Measurements from ENCODE around the gene LIG3. TPM values are rescaled to one million over a fixed set of nuclear protein-coding genes. Genes with fewer than 3 reads are reported as not detected.
"Not testable (repeated sequence)": the region's sequence is repeated elsewhere in the genome, so short reads cannot be mapped to it uniquely, and the experiment has no call there.

The LIG3 gene
- polyA plus RNA-seq, 4 donors: 4.9 to 23.9 (median 9.9) TPM

DNA sequence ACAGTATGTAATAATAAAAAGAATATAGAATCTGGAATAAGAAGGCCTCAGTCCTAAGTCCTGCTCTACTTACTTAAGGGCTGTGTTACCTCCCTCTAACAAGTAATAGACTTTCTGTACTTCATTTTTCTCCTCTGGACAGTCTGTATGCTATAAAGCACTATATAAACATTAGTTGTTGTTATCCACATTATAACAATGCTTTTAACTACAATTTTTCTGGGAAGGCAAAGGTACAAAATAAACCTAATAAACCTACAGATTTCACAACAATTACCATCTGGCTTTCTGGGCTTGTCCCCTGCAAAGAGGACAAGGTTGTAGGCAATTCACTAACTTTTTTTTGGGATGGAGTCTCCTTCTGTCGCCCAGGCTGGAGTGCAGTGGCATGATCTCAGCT lies 50.5 kb downstream of the LIG3 start:
- no peaks in the 10 kb centered on the region for H3K27me3 ChIP-seq (ENCODE audit: control insufficient read depth in 3 of 3, insufficient read depth in 3 of 3, low read length in 3 of 3)
- H3K36me3 ChIP-seq (ENCODE audit: control insufficient read depth in 3 of 3, insufficient read depth in 2 of 3, low read depth in 1 of 3, low read length in 3 of 3): peaks cover 2 to 7% (median 3%) of the 10 kb centered on the region in 3 donors
- peaks cover 0 to 5% (median 0%) of the 10 kb centered on the region in 3 donors for H3K4me1 ChIP-seq (ENCODE audit: control insufficient read depth in 3 of 3, insufficient read depth in 2 of 3, low read depth in 1 of 3, low read length in 2 of 3)
- H3K27ac ChIP-seq (ENCODE audit: low read depth in 1 of 3, low read length in 2 of 3): no peak overlapping the region
- FAIRE-seq: no peak
- 97 to 100% (median 100%) methylated on average over 1 of the region's 1 CpG for WGBS, 3 donors
- no peak overlapping the region for H3K4me3 ChIP-seq (ENCODE audit: low read depth in 1 of 3, low read length in 3 of 3)
- H3K9me3 ChIP-seq (ENCODE audit: control insufficient read depth in 2 of 2, insufficient read depth in 1 of 2, low read depth in 1 of 2, low read length in 1 of 2): no peaks in the 10 kb centered on the region
- DNase-seq: no peak

DNA sequence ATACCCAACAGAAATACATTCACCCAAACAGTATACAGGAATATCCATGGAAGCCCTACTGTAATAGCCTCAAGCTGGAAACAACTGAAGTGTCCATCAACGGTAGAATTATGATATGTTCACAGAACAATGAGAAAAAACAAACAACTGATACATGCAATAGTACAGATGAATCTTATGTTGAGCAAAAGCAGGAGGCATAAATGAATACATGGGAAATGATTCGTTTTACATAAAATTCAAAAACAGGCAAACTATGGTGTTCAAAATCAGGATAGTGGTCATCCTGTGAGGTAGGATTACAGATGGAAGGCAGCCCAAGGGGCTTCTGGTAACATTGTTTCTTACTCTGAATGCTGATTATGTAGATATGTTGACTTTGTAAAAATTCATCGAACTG lies 58.1 kb downstream of the LIG3 start:
- 84 to 94% (median 85%) methylated on average over 3 of the region's 3 CpGs for WGBS, 3 donors

DNA sequence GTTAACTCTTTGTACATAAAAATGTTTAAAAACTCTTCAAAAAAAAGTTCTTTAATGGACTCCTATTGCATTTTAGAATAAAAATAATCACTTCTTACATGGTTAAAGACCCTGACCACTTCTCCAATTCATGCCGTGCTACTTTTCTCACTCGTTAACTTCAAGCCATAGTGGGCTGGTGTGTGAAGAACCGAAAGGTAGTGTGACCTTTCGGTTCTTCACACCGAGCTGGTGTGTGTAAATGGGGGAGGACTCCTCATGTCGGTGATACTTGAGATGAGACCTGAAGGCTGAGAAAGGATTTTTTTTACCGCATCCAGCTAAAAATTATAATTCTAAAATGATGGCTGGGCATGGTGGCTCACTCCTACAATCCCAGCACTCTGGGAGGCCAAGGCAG lies 61.1 kb downstream of the LIG3 start:
- Histone ChIP-seq H3K4me1 (ENCODE audit: control insufficient read depth in 3 of 3, insufficient read depth in 2 of 3, low read depth in 1 of 3, low read length in 2 of 3) (peaks cover 4 to 24% (median 5%) of the 10 kb centered on the region in 3 donors), H3K27me3 (ENCODE audit: control insufficient read depth in 3 of 3, insufficient read depth in 3 of 3, low read length in 3 of 3) (no peaks in the 10 kb centered on the region), H3K36me3 (ENCODE audit: control insufficient read depth in 3 of 3, insufficient read depth in 2 of 3, low read depth in 1 of 3, low read length in 3 of 3) (peaks cover 0 to 5% (median 0%) of the 10 kb centered on the region in 3 donors), H3K27ac (ENCODE audit: low read depth in 1 of 3, low read length in 2 of 3) (no peak overlapping the region), H3K9me3 (ENCODE audit: control insufficient read depth in 2 of 2, insufficient read depth in 1 of 2, low read depth in 1 of 2, low read length in 1 of 2) (no peaks in the 10 kb centered on the region), H3K4me3 (ENCODE audit: low read depth in 1 of 3, low read length in 3 of 3) (no peak overlapping the region)
- 87 to 100% (median 94%) methylated on average over 7 of the region's 7 CpGs for whole genome bisulfite sequencing, 3 donors
- no peak for DNase-seq
- no peak for FAIRE-seq

More for the DNA sequence above, 58.1 kb downstream of the LIG3 start:
- Histone ChIP-seq H3K27me3 (ENCODE audit: control insufficient read depth in 3 of 3, insufficient read depth in 3 of 3, low read length in 3 of 3) (no peaks in the 10 kb centered on the region), H3K36me3 (ENCODE audit: control insufficient read depth in 3 of 3, insufficient read depth in 2 of 3, low read depth in 1 of 3, low read length in 3 of 3) (peaks cover 0 to 2% (median 0%) of the 10 kb centered on the region in 3 donors), H3K27ac (ENCODE audit: low read depth in 1 of 3, low read length in 2 of 3) (no peak overlapping the region), H3K4me1 (ENCODE audit: control insufficient read depth in 3 of 3, insufficient read depth in 2 of 3, low read depth in 1 of 3, low read length in 2 of 3) (no peaks in the 10 kb centered on the region), H3K9me3 (ENCODE audit: control insufficient read depth in 2 of 2, insufficient read depth in 1 of 2, low read depth in 1 of 2, low read length in 1 of 2) (no peaks in the 10 kb centered on the region), H3K4me3 (ENCODE audit: low read depth in 1 of 3, low read length in 3 of 3) (no peak overlapping the region)
- DNase-seq (no peak), FAIRE-seq (no peak)

DNA sequence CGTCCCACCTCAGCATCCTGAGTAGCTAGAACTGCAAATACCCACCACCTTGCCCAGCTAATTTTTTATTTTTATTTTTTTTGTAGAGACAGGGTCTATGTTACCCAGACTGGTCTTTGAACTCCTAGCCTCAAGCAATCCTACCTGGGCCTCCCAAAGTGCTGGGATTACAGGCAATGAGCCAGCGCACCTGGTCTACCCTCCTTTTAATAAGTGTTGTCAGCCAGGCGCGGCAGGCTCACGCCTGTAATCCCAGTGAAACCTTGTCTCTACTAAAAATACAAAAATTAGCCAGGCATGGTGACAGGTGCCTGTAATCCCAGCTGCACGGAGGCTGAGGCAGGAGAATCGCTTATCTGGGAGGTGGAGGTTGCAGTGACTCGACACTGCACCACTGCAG lies 63.9 kb downstream of the LIG3 start:
- peaks cover 5 to 44% (median 9%) of the 10 kb centered on the region in 3 donors for H3K4me1 ChIP-seq (ENCODE audit: control insufficient read depth in 3 of 3, insufficient read depth in 2 of 3, low read depth in 1 of 3, low read length in 2 of 3)
- 23 to 72% (median 50%) methylated on average over 8 of the region's 8 CpGs for WGBS, 3 donors
- H3K9me3 ChIP-seq (ENCODE audit: control insufficient read depth in 2 of 2, insufficient read depth in 1 of 2, low read depth in 1 of 2, low read length in 1 of 2): no peaks in the 10 kb centered on the region
- no peaks in the 10 kb centered on the region for H3K27me3 ChIP-seq (ENCODE audit: control insufficient read depth in 3 of 3, insufficient read depth in 3 of 3, low read length in 3 of 3)
- peak overlapping the region in 1 of 3 donors; percentile 57 for H3K27ac ChIP-seq (ENCODE audit: low read depth in 1 of 3, low read length in 2 of 3)
- peaks cover 0 to 5% (median 0%) of the 10 kb centered on the region in 3 donors for H3K36me3 ChIP-seq (ENCODE audit: control insufficient read depth in 3 of 3, insufficient read depth in 2 of 3, low read depth in 1 of 3, low read length in 3 of 3)
- no peak for DNase-seq
- no peak overlapping the region for H3K4me3 ChIP-seq (ENCODE audit: low read depth in 1 of 3, low read length in 3 of 3)
- no peak for FAIRE-seq

DNA sequence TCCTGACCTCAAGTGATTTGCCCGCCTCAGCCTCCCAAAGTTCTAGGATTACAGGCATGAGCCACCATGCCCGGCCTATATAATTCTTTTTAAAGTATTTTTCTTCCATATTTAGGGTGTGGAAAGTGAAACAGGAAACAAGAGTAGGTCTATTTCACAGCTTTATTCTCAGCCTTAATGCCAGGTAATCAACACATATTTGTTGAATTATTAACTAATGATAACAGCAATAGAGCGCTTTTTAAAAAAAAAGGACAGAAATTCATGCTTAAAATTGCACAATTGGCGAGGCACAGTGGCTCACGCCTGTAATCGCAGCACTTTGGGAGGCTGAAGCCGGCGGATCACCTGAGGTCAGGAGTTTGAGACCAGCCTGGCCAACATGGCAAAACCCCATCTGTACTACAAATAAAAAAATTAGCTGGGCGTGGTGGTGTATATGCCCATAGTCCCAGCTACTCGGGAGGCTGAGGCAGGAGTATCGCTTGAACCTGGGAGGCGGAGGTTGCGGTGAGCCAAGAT lies 65.2 kb downstream of the LIG3 start:
- H3K27ac ChIP-seq (ENCODE audit: low read depth in 1 of 3, low read length in 2 of 3): peak overlapping the region; percentile 57 to 87 (median 70)
- 17 to 66% (median 35%) methylated on average over 13 of the region's 13 CpGs for WGBS, 3 donors
- not testable (repeated sequence) for H3K4me3 ChIP-seq (ENCODE audit: low read depth in 1 of 3, low read length in 3 of 3); H3K9me3 ChIP-seq (ENCODE audit: control insufficient read depth in 2 of 2, insufficient read depth in 1 of 2, low read depth in 1 of 2, low read length in 1 of 2); H3K27me3 ChIP-seq (ENCODE audit: control insufficient read depth in 3 of 3, insufficient read depth in 3 of 3, low read length in 3 of 3); H3K36me3 ChIP-seq (ENCODE audit: control insufficient read depth in 3 of 3, insufficient read depth in 2 of 3, low read depth in 1 of 3, low read length in 3 of 3); FAIRE-seq
- peaks cover 5 to 54% (median 13%) of the 10 kb centered on the region in 3 donors for H3K4me1 ChIP-seq (ENCODE audit: control insufficient read depth in 3 of 3, insufficient read depth in 2 of 3, low read depth in 1 of 3, low read length in 2 of 3)
- peak; percentile 71 for DNase-seq

DNA sequence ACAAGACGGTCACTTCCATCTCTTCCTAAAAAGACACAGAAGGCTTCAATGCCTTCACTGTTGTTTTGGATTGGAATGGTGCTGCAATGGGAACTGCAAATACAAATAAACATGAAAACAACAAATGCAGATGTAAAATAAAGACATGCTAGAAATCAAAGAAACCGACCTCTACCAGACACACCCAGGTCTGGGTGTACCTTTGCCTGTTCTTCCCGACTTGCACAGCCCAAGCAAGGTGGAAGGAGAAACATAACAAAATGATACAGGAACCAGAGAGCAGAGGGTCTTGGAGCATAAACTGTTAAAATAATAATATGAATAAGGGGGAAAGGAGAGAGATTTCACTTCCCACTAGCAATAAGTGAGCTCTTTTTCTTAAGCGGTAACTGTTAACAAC lies 65.9 kb downstream of the LIG3 start:
- no peak for FAIRE-seq
- peak in 1 of 2 donors; percentile 56 for DNase-seq

DNA sequence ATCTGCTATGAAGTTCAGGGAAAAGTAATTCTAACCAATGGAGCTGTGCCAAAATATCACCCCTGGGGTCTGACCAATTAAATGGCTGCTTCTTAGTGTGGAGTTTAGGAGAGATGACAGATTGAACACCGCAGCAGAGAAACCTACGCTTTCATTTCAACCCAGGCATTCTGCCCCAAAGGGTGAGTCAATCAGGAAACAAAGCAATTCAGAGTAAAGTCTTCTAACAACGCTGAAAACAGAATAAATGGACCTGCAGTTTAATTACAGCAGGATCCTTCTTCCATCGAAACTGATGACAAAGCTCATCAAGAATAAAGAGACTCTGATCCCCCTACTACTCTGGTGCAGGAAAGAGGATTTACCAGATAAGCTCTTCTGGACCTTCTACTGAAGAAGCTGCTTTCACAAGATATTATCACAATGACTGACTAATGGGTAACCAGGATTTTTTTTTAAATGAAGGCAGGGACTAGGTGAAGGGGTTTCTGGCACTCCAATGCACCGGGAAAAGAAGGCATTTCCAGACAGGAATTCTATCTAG lies 66.5 kb downstream of the LIG3 start:
- DNase-seq (peak; percentile 60 to 68), FAIRE-seq (no peak)
- Histone ChIP-seq H3K36me3 (ENCODE audit: control insufficient read depth in 3 of 3, insufficient read depth in 2 of 3, low read depth in 1 of 3, low read length in 3 of 3) (peaks cover 0 to 7% (median 0%) of the 10 kb centered on the region in 3 donors), H3K27ac (ENCODE audit: low read depth in 1 of 3, low read length in 2 of 3) (peak overlapping the region; percentile 54 to 87 (median 83)), H3K4me1 (ENCODE audit: control insufficient read depth in 3 of 3, insufficient read depth in 2 of 3, low read depth in 1 of 3, low read length in 2 of 3) (peaks cover 5 to 64% (median 23%) of the 10 kb centered on the region in 3 donors), H3K9me3 (ENCODE audit: control insufficient read depth in 2 of 2, insufficient read depth in 1 of 2, low read depth in 1 of 2, low read length in 1 of 2) (no peaks in the 10 kb centered on the region), H3K4me3 (ENCODE audit: low read depth in 1 of 3, low read length in 3 of 3) (peak overlapping the region in 1 of 3 donors; percentile 28), H3K27me3 (ENCODE audit: control insufficient read depth in 3 of 3, insufficient read depth in 3 of 3, low read length in 3 of 3) (no peaks in the 10 kb centered on the region)
- WGBS, 3 donors: 7 to 34% (median 12%) methylated on average over 5 of the region's 5 CpGs

More for the DNA sequence above, 65.9 kb downstream of the LIG3 start:
- H3K27ac ChIP-seq (ENCODE audit: low read depth in 1 of 3, low read length in 2 of 3): peak overlapping the region; percentile 58 to 87 (median 83)
- WGBS, 3 donors: 16 to 47% (median 17%) methylated on average over 4 of the region's 4 CpGs
- H3K36me3 ChIP-seq (ENCODE audit: control insufficient read depth in 3 of 3, insufficient read depth in 2 of 3, low read depth in 1 of 3, low read length in 3 of 3): peaks cover 0 to 7% (median 0%) of the 10 kb centered on the region in 3 donors
- H3K27me3 ChIP-seq (ENCODE audit: control insufficient read depth in 3 of 3, insufficient read depth in 3 of 3, low read length in 3 of 3): no peaks in the 10 kb centered on the region
- H3K9me3 ChIP-seq (ENCODE audit: control insufficient read depth in 2 of 2, insufficient read depth in 1 of 2, low read depth in 1 of 2, low read length in 1 of 2): no peaks in the 10 kb centered on the region
- peaks cover 5 to 60% (median 19%) of the 10 kb centered on the region in 3 donors for H3K4me1 ChIP-seq (ENCODE audit: control insufficient read depth in 3 of 3, insufficient read depth in 2 of 3, low read depth in 1 of 3, low read length in 2 of 3)
- no peak overlapping the region for H3K4me3 ChIP-seq (ENCODE audit: low read depth in 1 of 3, low read length in 3 of 3)

DNA sequence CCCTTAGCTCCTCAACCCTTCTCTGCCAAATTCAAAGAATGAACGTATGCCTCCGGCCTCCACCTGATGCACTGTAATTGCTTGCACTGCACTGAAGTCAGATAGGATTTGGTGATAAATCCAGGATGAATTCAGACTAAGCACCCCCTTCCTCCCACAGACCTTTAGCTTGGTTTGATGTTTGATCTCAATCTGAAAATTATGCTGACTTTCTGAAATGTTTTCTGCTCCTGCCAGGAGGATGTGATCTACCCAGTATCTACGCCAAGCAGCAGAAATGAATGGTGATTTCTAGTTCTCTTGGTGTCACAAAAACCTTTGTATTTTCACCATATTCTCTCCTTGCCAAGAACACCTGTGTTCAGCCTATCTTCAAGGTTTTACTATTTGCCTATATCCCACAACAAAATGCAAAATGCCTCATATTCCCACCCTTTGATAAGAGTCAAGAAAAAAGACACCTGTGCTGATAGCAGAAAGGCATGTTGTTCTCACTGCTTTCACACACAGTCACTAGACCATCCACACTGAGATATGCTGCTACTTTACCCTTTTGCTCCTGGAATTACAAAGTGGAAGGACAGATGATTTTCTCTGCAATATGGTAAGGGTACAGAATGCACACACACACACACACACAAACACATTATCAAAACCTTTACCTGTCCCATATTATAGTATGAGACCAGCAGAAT lies 68.5 kb downstream of the LIG3 start:
- H3K27ac ChIP-seq (ENCODE audit: low read depth in 1 of 3, low read length in 2 of 3): peak overlapping the region in 2 of 3 donors; percentile 31 to 54
- WGBS, 3 donors: 44 to 64% (median 63%) methylated on average over 3 of the region's 3 CpGs
- H3K36me3 ChIP-seq (ENCODE audit: control insufficient read depth in 3 of 3, insufficient read depth in 2 of 3, low read depth in 1 of 3, low read length in 3 of 3): peaks cover 0 to 7% (median 0%) of the 10 kb centered on the region in 3 donors
- FAIRE-seq (no peak), DNase-seq (peak in 1 of 2 donors; percentile 17)
- H3K9me3 ChIP-seq (ENCODE audit: control insufficient read depth in 2 of 2, insufficient read depth in 1 of 2, low read depth in 1 of 2, low read length in 1 of 2): no peaks in the 10 kb centered on the region
- peaks cover 10 to 79% (median 27%) of the 10 kb centered on the region in 3 donors for H3K4me1 ChIP-seq (ENCODE audit: control insufficient read depth in 3 of 3, insufficient read depth in 2 of 3, low read depth in 1 of 3, low read length in 2 of 3)
- no peak overlapping the region for H3K4me3 ChIP-seq (ENCODE audit: low read depth in 1 of 3, low read length in 3 of 3)
- no peaks in the 10 kb centered on the region for H3K27me3 ChIP-seq (ENCODE audit: control insufficient read depth in 3 of 3, insufficient read depth in 3 of 3, low read length in 3 of 3)
